Loucy (cell line): ENCODE results near the gene RNF40.

ENCODE experiments used
- H2AFZ ChIP-seq: fragments of 200-600 bp; sonication (generic); 2 replicates; pipeline ENCODE4 v1.6.0; 2016; ENCODE audit warnings: antibody characterized with exemption, mild to moderate bottlenecking, low read length, moderate library complexity
- H3F3A ChIP-seq: fragments of 200-600 bp; 2 replicates; pipeline ENCODE4 v1.6.0; 2016; ENCODE audit warnings: antibody characterized with exemption, low read depth, mild to moderate bottlenecking
- H3K27me3 ChIP-seq: fragments of 200-600 bp; sonication (generic); 2 replicates; pipeline ENCODE4 v1.6.1; 2014; ENCODE audit warnings: low read length, mild to moderate bottlenecking; ENCODE audit not compliant: insufficient read depth, poor library complexity, severe bottlenecking
- H3K36me3 ChIP-seq: fragments of 200-600 bp; sonication (generic); 2 replicates; pipeline ENCODE4 v1.6.1; 2016; ENCODE audit warnings: low read length; ENCODE audit not compliant: insufficient read depth
- H3K4me1 ChIP-seq: fragments of 200-600 bp; sonication (generic); 2 replicates; pipeline ENCODE4 v1.5.1; 2014; ENCODE audit warnings: low read length, mild to moderate bottlenecking; ENCODE audit not compliant: insufficient read depth, poor library complexity, severe bottlenecking
- H3K4me2 ChIP-seq: fragments of 200-600 bp; sonication (generic); 2 replicates; pipeline ENCODE4 v1.6.0; 2014; ENCODE audit warnings: antibody characterized with exemption, low read length, low read depth, mild to moderate bottlenecking; ENCODE audit not compliant: poor library complexity, severe bottlenecking
- H3K4me3 ChIP-seq: fragments of 200-600 bp; sonication (generic); 2 replicates; pipeline ENCODE4 v1.5.1; 2014; ENCODE audit warnings: low read length, mild to moderate bottlenecking, mixed read lengths; ENCODE audit not compliant: poor library complexity, severe bottlenecking
- H3K79me2 ChIP-seq: fragments of 200-600 bp; sonication (generic); 2 replicates; pipeline ENCODE4 v1.6.1; 2014; ENCODE audit warnings: low read length; ENCODE audit not compliant: insufficient read depth
- H3K9ac ChIP-seq: fragments of 200-600 bp; sonication (generic); 2 replicates; pipeline ENCODE4 v1.6.0; 2014; ENCODE audit warnings: mild to moderate bottlenecking, low read depth, low read length, moderate library complexity; ENCODE audit not compliant: poor library complexity, severe bottlenecking
- H3K9me2 ChIP-seq: fragments of 200-600 bp; sonication (generic); replicated peaks from 2 replicates; pipeline ENCODE4 v1.6.1; 2016; ENCODE audit warnings: low read depth, low read length, mixed read lengths
- H3K9me3 ChIP-seq: fragments of 200-600 bp; sonication (generic); 2 replicates; pipeline ENCODE4 v1.6.1; 2014; ENCODE audit warnings: mild to moderate bottlenecking, antibody characterized with exemption, low read length, low read depth; ENCODE audit not compliant: insufficient read depth
- H4K20me1 ChIP-seq: fragments of 200-600 bp; sonication (generic); 2 replicates; pipeline ENCODE4 v1.6.0; 2014; ENCODE audit warnings: antibody characterized with exemption, low read length, mild to moderate bottlenecking; ENCODE audit not compliant: insufficient read depth, poor library complexity, severe bottlenecking
- CTCF ChIP-seq: fragments of 200-600 bp; sonication (generic); conservative IDR thresholded peaks from 2 replicates; pipeline ENCODE4 v1.5.1; 2014; ENCODE audit warnings: mild to moderate bottlenecking, antibody characterized with exemption, low read length
- EZH2phosphoT487 ChIP-seq: fragments of 200-600 bp; IDR thresholded peaks from 2 replicates; pipeline ENCODE4 v1.6.1; 2018; ENCODE audit warnings: antibody characterized with exemption, mild to moderate bottlenecking, moderate library complexity, borderline replicate concordance

RNF40 gene

GRCh38 chr16:30762991-30763725, 1.0 kb downstream of the RNF40 start:
- no peaks in the 10 kb centered on the region for H3K27me3 ChIP-seq
- H3K9ac ChIP-seq: peak overlapping the region; percentile 86
- peak overlapping the region; percentile 87 for H3K4me3 ChIP-seq
- H3K4me2 ChIP-seq: peak overlapping the region; percentile 88
- peaks cover 28% of the 10 kb centered on the region for H3K79me2 ChIP-seq
- H3F3A ChIP-seq: no peaks in the 10 kb centered on the region
- H3K4me1 ChIP-seq: peaks cover 23% of the 10 kb centered on the region
- TF ChIP-seq CTCF (no peak), EZH2phosphoT487 (no peak)
- H3K36me3 ChIP-seq: peaks cover 42% of the 10 kb centered on the region; the same call in 1 of the 2 replicates
- no peaks in the 10 kb centered on the region for H3K9me2 ChIP-seq
- H4K20me1 ChIP-seq: peaks cover 22% of the 10 kb centered on the region
- no peak overlapping the region for H2AFZ ChIP-seq
- H3K9me3 ChIP-seq: no peaks in the 10 kb centered on the region

GRCh38 chr16:30764086-30764485, 2.0 kb downstream of the RNF40 start:
- peak overlapping the region; percentile 88 for H3K4me2 ChIP-seq
- H3K27me3 ChIP-seq: no peaks in the 10 kb centered on the region
- TF ChIP-seq EZH2phosphoT487 (no peak), CTCF (no peak)
- H2AFZ ChIP-seq: no peak overlapping the region
- no peak overlapping the region for H3K4me3 ChIP-seq
- no peaks in the 10 kb centered on the region for H3F3A ChIP-seq
- H3K79me2 ChIP-seq: peaks cover 28% of the 10 kb centered on the region
- H3K4me1 ChIP-seq: peaks cover 23% of the 10 kb centered on the region
- H3K9ac ChIP-seq: no peak overlapping the region
- H3K9me3 ChIP-seq: no peaks in the 10 kb centered on the region
- H4K20me1 ChIP-seq: peaks cover 22% of the 10 kb centered on the region
- peaks cover 51% of the 10 kb centered on the region; the same call in 1 of the 2 replicates for H3K36me3 ChIP-seq
- H3K9me2 ChIP-seq: no peaks in the 10 kb centered on the region

GRCh38 chr16:30764816-30765465, 2.8 kb downstream of the RNF40 start:
- H3K4me3 ChIP-seq: no peak overlapping the region
- no peaks in the 10 kb centered on the region for H3K9me3 ChIP-seq
- H3K4me2 ChIP-seq: no peak overlapping the region
- H3K9me2 ChIP-seq: no peaks in the 10 kb centered on the region
- H3K9ac ChIP-seq: no peak overlapping the region
- no peak overlapping the region for H2AFZ ChIP-seq
- H4K20me1 ChIP-seq: peaks cover 22% of the 10 kb centered on the region
- H3K79me2 ChIP-seq: peaks cover 28% of the 10 kb centered on the region
- no peaks in the 10 kb centered on the region for H3K27me3 ChIP-seq
- peaks cover 23% of the 10 kb centered on the region for H3K4me1 ChIP-seq
- TF ChIP-seq CTCF (no peak), EZH2phosphoT487 (no peak)
- no peaks in the 10 kb centered on the region for H3F3A ChIP-seq
- H3K36me3 ChIP-seq: peaks cover 58% of the 10 kb centered on the region; the same call in 1 of the 2 replicates
